GM12878 (cell line): ENCODE data around the gene RBKS. TPM values are rescaled to one million over a fixed set of nuclear protein-coding genes. Genes with fewer than 3 reads are reported as not detected.

Experiments
- ATAC-seq: fragments of 200-7000 bp; cut with Tn5 transposase; 3 replicates; pipeline ENCODE4 v1.9.1; 2020; ENCODE audit warnings: mild to moderate bottlenecking, moderate library complexity
- BruUV-seq: library from RNA; stranded (reverse); fragments of 400-500 nt; replicated peaks from 2 replicates; lab custom pipeline; 2021; lab: Mats Ljungman, UMichigan
- CTCF ChIA-PET: fragments of 300-600 bp; sonication (Branson Sonifier 250); formaldehyde crosslinking; extraction: SDS; loops from one replicate; lab custom pipeline; 2021; ENCODE audit warnings: inconsistent platforms; lab: Yijun Ruan, JAX
- POLR2A ChIA-PET: fragments of 350-600 bp; formaldehyde crosslinking; extraction: SDS; loops from one replicate; lab custom pipeline; 2021; ENCODE audit warnings: inconsistent platforms; lab: Charles Lee
- RAD21 ChIA-PET: fragments of 300-600 bp; sonication (Branson Sonifier 250); formaldehyde crosslinking; loops from one replicate; lab custom pipeline; 2023; ENCODE audit warnings: antibody characterized with exemption; ENCODE audit not compliant: unreplicated experiment; lab: Charles Lee
- SMC1A ChIA-PET: fragments of 300-600 bp; sonication (Branson Sonifier 250); formaldehyde crosslinking; loops from one replicate; lab custom pipeline; 2023; ENCODE audit not compliant: unreplicated experiment, uncharacterized antibody; lab: Charles Lee
- DNase-seq: peaks from one replicate; pipeline ENCODE4 v3.0.0-alpha.2; 2011; ENCODE audit warnings: low read depth, low spot score
- FAIRE-seq: peaks from 3 replicates; lab custom pipeline; 2011; peaks lifted over from hg19 to GRCh38; lab: Jason Lieb, UNC
- H2AFZ ChIP-seq: 2 replicates; pipeline ENCODE4 v1.6.0; 2011; ENCODE audit warnings: low read depth, low read length, control low read depth; ENCODE audit not compliant: control insufficient read depth
- H3K27ac ChIP-seq: 2 replicates; pipeline ENCODE4 v1.5.1; 2011; ENCODE audit warnings: control low read depth; ENCODE audit not compliant: control insufficient read depth, insufficient read depth
- H3K27me3 ChIP-seq, 2 experiments: replicated peaks in 1 of 2; 2 replicates each; pipeline versions ENCODE4 v1.6.0 to v1.6.1; 2011; ENCODE audit warnings: low read length in 1 of 2; ENCODE audit not compliant: control insufficient read depth in 2 of 2, insufficient read depth in 2 of 2
- H3K36me3 ChIP-seq, 2 experiments: 2 replicates each; pipeline ENCODE4 v1.5.1; 2011; ENCODE audit warnings: low read length in 1 of 2; ENCODE audit not compliant: control insufficient read depth in 2 of 2, insufficient read depth in 2 of 2
- H3K4me1 ChIP-seq: 2 replicates; pipeline ENCODE4 v1.6.1; 2011; ENCODE audit warnings: mild to moderate bottlenecking, low read length, moderate library complexity, mixed read lengths; ENCODE audit not compliant: control insufficient read depth, insufficient read depth
- H3K4me2 ChIP-seq: 2 replicates; pipeline ENCODE4 v1.6.0; 2011; ENCODE audit warnings: control low read depth; ENCODE audit not compliant: control insufficient read depth, insufficient read depth
- H3K4me3 ChIP-seq: fragments of 200-600 bp; sonication (generic); 2 replicates; pipeline ENCODE4 v1.5.1; 2016
- H3K79me2 ChIP-seq: 2 replicates; pipeline ENCODE4 v1.6.0; 2011; ENCODE audit warnings: low read length; ENCODE audit not compliant: control insufficient read depth, insufficient read depth
- H3K9ac ChIP-seq: 2 replicates; pipeline ENCODE4 v1.8.0; 2011; ENCODE audit warnings: low read length, control low read depth, mixed read lengths; ENCODE audit not compliant: control insufficient read depth, insufficient read depth
- H3K9me3 ChIP-seq: replicated peaks from 3 replicates; pipeline ENCODE4 v1.5.1; 2011; ENCODE audit warnings: mild to moderate bottlenecking, low read length; ENCODE audit not compliant: control insufficient read depth, insufficient read depth
- H4K20me1 ChIP-seq: 2 replicates; pipeline ENCODE4 v1.6.0; 2011; ENCODE audit not compliant: control insufficient read depth, insufficient read depth
- BCL11A ChIP-seq: IDR thresholded peaks from 2 replicates; pipeline ENCODE4 v1.6.1; 2011; ENCODE audit warnings: low read depth, low read length
- E4F1 ChIP-seq: fragments of 450-650 bp; IDR thresholded peaks from 2 replicates; pipeline ENCODE4 v1.6.1; 2018; ENCODE audit warnings: borderline replicate concordance, mild to moderate bottlenecking; ENCODE audit not compliant: partially characterized antibody
- ELK1 ChIP-seq: IDR thresholded peaks from 2 replicates; pipeline ENCODE4 v1.6.1; 2012; ENCODE audit warnings: low read depth, low read length, improper control_type of control experiment
- JUNB ChIP-seq: IDR thresholded peaks from 2 replicates; pipeline ENCODE4 v1.6.1; 2016; ENCODE audit warnings: antibody characterized with exemption, mild to moderate bottlenecking
- MEF2A ChIP-seq: IDR thresholded peaks from 2 replicates; pipeline ENCODE4 v1.6.1; 2011; ENCODE audit warnings: low read depth, mild to moderate bottlenecking, low read length, moderate library complexity; ENCODE audit not compliant: insufficient read depth
- POLR2A ChIP-seq: IDR thresholded peaks from 2 replicates; pipeline ENCODE4 v1.6.1; 2011; ENCODE audit warnings: low read depth, mild to moderate bottlenecking, low read length
- POLR2AphosphoS5 ChIP-seq: IDR thresholded peaks from 2 replicates; pipeline ENCODE4 v1.6.1; 2011; ENCODE audit warnings: mild to moderate bottlenecking, low read length, inconsistent platforms
- SMAD1 ChIP-seq: fragments of 450-650 bp; IDR thresholded peaks from 2 replicates; pipeline ENCODE4 v1.6.1; 2018; ENCODE audit warnings: mild to moderate bottlenecking, low read depth; ENCODE audit not compliant: partially characterized antibody
- TARDBP ChIP-seq: IDR thresholded peaks from 2 replicates; pipeline ENCODE4 v1.6.1; 2016; ENCODE audit warnings: borderline replicate concordance
- TCF12 ChIP-seq: IDR thresholded peaks from 2 replicates; pipeline ENCODE4 v1.6.1; 2011; ENCODE audit warnings: low read depth, mild to moderate bottlenecking, low read length
- USF2 ChIP-seq: IDR thresholded peaks from 2 replicates; pipeline ENCODE4 v1.6.1; 2011; ENCODE audit warnings: low read depth, low read length, improper control_type of control experiment, borderline replicate concordance
- ZBTB11 ChIP-seq: fragments of 450-650 bp; formaldehyde crosslinking; IDR thresholded peaks from 2 replicates; pipeline ENCODE4 v1.5.0; 2022; ENCODE audit warnings: mild to moderate bottlenecking, missing genetic modification characterization
- ZNF207 ChIP-seq: fragments of 450-650 bp; IDR thresholded peaks from 2 replicates; pipeline ENCODE4 v1.6.1; 2014; ENCODE audit warnings: antibody characterized with exemption, mild to moderate bottlenecking, borderline replicate concordance
- WGBS: methylation state at CpG from one replicate; pipeline ENCODE4 v1.1.6; 2016; ENCODE audit warnings: low lambda C conversion rate; ENCODE audit not compliant: insufficient replicate concordance, insufficient coverage; ENCODE audit errors: missing lambda C conversion rate; 5-methylcytosine and 5-hydroxymethylcytosine counted together
- in situ Hi-C: fragments of 300-500 bp; cut with MboI; formaldehyde crosslinking; loops from 9 replicates; pipeline ENCODE4 v1.14.3; 2018; ENCODE audit warnings: mixed read lengths
- intact Hi-C: fragments of 100-400 bp; cut with micrococcal nuclease; formaldehyde crosslinking; loops from one replicate; pipeline ENCODE4 v1.14.2; 2022; ENCODE audit not compliant: unreplicated experiment
- polyA plus RNA-seq, 11 experiments: library from polyadenylated mRNA; depleted of rRNA in 4 of 11; unstranded in 6 of 11; stranded (reverse) in 5 of 11; fragments of >200 nt; fragmentation: Nextera tagmentation in 4 of 11; fragmentation: Illumina TruSeq in 1 of 11; extraction: Ambion mirVana in 4 of 11; extraction: Trizol in 1 of 11; gene quantifications; 1 replicate in 1 of 11; 2 replicates in 10 of 11; pipeline versions ENCODE4 v1.2.1 to v1.2.3, GENCODE V29; 2011 to 2016; ENCODE audit warnings: inconsistent platforms in 2 of 11, missing spikeins in 2 of 11, low read depth in 1 of 11
- total RNA-seq, 4 experiments: library from RNA; depleted of rRNA in 3 of 4; stranded (reverse); fragments of >200 nt in 3 of 4; fragmentation: Illumina TruSeq in 1 of 4; extraction: Trizol in 1 of 4; gene quantifications; 2 replicates each; pipeline versions ENCODE4 v1.2.1 to v1.2.3, GENCODE V29; 2013 to 2021

RBKS gene
- total and polyA plus RNA-seq, 10 of the 15 experiments (the other 5 are each of a cell fraction or from before 2014, with no cell fraction given) = 0.39 to 1.8 (median 1.0) TPM

GRCh38 chr2:27856386-27856785 lies 33.8 kb downstream of the RBKS start:
- Histone ChIP-seq H3K27ac (no peak overlapping the region), H3K9ac (no peak overlapping the region), H4K20me1 (no peaks in the 10 kb centered on the region), H3K27me3 (no peaks in the 10 kb centered on the region), H3K79me2 (no peaks in the 10 kb centered on the region), H3K4me2 (no peak overlapping the region), H2AFZ (no peak overlapping the region), H3K4me1 (no peaks in the 10 kb centered on the region), H3K36me3 (no peaks in the 10 kb centered on the region), H3K9me3 (no peaks in the 10 kb centered on the region; the same call in 2 of the 3 replicates), H3K4me3 (no peak overlapping the region)
- ChIA-PET POLR2A (no interaction called here), CTCF (interaction anchor here (0.6 kb wide), 1 partner anchor 257 kb away, joined by 3 read pairs; no protein-coding TSS in a partner anchor), SMC1A (no interaction called here), RAD21 (no interaction called here)
- intact Hi-C loops = no loop called here
- ATAC-seq (no peak), DNase-seq (no peak), FAIRE-seq (no peak)
- BruUV-seq = no TSS peak
- 18% methylated on average over 3 of the region's 3 CpGs for WGBS
- in situ Hi-C loops = no loop called here
- TF ChIP-seq SMAD1 (no peak), TCF12 (no peak), BCL11A (no peak), TARDBP (no peak), POLR2AphosphoS5 (no peak), ZBTB11 (CRISPR knock-in tag) (no peak), USF2 (no peak), JUNB (no peak), E4F1 (no peak), POLR2A (no peak), ELK1 (no peak), MEF2A (no peak), ZNF207 (no peak)
